Stimulated activated CD4-positive, alpha-beta T cell treated with anti-CD3 and anti-CD28 coated beads, Interleukin-15, amount 100 ng/mL, for 48 hours (primary cell): Measurements from ENCODE around the gene RBFOX1.

Experiments
- DNase-seq, 2 donors: peaks; one replicate each; pipeline ENCODE4 v3.0.0-alpha.2; 2020; ENCODE audit warnings: low read depth in 2 of 2

RBFOX1 gene

GRCh38 chr16:7688811-7689210 is 356.2 kb downstream of the RBFOX1 start:
- DNase-seq: no peak

DNA sequence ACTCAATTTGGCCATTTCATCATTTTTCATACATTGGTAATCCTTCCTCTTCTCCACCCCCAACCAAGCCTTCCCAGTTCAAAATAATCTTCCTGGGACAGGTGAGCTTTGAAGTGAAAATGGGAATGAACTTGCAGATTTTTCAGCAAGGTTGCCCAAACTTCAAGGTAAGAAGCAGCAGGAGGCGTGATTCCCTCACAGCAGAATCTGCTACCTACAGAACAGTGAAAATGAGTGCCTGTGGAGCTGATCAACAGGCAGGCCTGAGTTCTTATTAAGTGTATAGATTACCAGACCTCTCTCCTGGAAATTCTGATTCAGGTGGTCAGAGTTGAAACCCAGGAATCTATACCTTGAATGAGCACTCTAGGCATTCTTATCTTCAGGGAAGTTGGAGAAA is 356.6 kb downstream of the RBFOX1 start:
- no peak for DNase-seq

- no peak for DNase-seq
Observed at GRCh38 chr16:7691533-7691932, 358.9 kb downstream of the RBFOX1 start.

- DNase-seq: no peak
Observed at GRCh38 chr16:7703672-7704071, 371.0 kb downstream of the RBFOX1 start.

DNA sequence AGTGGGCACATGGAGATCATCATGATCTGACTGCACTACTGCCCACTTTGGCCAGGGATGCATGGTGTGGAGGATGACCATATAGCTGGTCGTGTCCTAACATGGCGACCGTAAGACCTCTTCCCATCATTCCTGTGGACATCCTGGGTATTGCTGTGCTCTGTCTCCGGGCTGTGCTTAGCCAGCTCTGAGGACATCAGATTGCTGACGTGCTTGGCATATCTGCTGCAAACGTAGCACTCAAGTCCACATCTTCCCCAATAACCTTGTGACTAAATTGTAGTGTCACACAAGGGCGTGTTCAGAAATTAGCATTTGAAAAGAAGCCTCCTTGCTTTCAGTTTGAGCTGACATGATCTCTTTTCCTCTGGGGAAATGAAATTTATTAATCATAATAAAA is 373.2 kb downstream of the RBFOX1 start:
- no peak for DNase-seq

DNA sequence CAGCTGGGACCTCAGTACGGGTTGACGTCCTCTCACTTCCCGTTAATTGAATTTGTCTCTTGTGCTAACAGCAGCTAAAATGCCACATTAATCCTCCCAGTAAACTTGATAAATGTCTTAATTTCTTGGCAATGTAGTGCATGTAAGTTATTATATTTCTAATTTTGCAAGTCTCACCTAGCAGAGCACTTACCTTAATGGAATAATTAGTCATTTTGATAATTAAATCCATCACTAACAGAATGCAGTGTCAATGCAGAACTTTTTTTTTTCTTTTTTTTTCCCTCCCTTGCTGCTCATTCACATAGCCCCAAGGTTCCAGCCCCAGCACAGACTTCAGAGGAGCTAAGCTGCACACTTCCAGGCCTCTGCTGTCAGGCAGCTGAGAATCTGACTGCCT is 376.5 kb downstream of the RBFOX1 start:
- no peak for DNase-seq

DNA sequence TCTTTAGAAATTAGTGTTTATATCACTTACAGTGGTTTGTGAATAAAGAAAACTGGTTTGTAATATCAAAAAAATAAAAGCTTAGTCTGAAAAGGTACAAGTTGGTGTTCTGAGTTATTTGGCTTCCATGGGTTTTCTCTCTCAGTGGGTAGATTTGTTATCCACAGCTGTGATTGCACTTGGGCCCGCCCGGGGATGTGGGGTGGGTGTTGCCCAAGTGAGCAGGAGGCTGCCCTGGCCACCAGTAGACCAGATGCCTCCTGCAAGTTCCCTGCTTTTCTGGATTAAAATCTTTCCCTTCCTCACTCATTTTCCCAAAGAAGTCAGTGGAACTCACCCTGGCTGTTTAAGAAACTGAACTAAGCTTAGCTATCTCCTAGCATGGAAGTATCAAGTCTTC is 380.6 kb downstream of the RBFOX1 start:
- no peak for DNase-seq

GRCh38 chr16:7714775-7715174 is 382.1 kb downstream of the RBFOX1 start:
- no peak for DNase-seq

DNA sequence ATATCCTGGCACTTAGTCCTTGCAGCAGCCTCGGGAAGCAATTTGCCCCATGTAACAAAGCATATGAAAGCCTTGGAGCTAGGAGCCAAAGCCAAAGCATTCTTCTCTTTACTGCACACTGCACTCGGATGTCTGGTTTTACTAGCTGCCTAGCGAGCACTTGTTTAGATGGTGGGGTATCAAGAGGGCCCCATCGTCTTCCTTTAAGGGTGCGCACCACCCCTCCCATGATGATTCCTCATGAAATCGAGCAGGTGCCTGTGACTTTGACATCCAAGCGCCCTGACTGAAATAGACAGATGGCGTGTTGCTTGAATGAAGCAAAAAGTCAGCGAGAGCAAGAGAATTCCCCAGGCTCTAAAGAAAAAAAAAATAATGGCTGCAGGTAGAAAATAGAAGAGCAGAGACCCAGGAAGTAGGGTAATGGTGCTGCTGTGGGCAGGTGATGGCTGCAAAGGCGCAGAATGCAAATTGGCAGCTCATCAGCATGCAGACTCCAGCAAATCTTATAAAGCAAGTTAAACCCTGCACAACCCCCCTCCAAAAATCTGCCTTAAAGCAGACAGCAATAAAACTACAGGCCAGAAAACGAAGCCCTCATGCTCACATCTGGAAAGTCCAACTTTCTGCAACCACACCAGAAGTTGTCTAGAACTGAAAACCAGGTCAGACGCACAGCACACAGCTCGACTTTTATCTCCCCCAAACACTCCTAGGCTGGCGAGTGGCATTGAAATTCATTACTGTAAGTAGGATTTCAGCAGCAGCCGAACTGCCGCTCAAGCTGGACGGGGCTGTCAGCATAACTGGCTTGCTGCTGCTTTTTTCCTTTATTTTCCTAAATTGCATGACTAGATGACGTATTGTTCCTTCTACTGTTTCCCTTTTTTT is 384.3 kb downstream of the RBFOX1 start:
- no peak for DNase-seq

- DNase-seq: no peak
Observed at GRCh38 chr16:7722761-7723160, 390.1 kb downstream of the RBFOX1 start.

GRCh38 chr16:7731141-7731540 is 398.5 kb downstream of the RBFOX1 start:
- no peak for DNase-seq

GRCh38 chr16:7736138-7736665 is 403.6 kb downstream of the RBFOX1 start:
- no peak for DNase-seq

GRCh38 chr16:7742626-7743025 is 410.0 kb downstream of the RBFOX1 start:
- no peak for DNase-seq

GRCh38 chr16:7744546-7745264 is 412.1 kb downstream of the RBFOX1 start:
- no peak for DNase-seq

- DNase-seq: no peak
Observed at GRCh38 chr16:7745276-7745675, 412.6 kb downstream of the RBFOX1 start.

- DNase-seq: no peak
Observed at GRCh38 chr16:7746941-7747340, 414.3 kb downstream of the RBFOX1 start.

- DNase-seq: no peak
Observed at GRCh38 chr16:7748522-7748921, 415.9 kb downstream of the RBFOX1 start.

DNA sequence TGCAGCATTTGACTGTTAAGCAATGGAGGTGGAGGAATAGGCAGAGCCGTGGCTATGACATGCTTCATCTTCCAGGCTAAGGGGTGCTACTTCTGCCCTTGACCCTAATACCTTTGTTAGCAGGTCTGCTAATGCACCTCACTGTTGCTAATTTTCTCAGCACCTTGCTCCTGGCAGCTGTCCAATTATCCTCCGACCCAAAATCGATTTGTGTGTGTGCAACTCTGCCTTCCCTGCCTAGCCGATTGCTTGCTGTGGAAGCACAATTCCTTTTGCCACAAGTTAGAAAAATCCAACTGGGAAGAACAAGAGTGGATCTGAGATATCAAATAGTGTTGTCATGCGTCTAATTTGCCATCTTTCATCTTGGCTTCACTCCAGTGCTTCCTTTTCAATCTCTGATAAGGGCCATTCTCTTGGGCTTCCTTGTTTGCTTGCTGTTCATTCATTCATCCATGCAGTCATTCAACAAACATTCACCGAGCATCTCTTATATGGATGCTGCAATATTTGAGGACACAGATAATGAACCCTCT is 422.8 kb downstream of the RBFOX1 start:
- DNase-seq: no peak
